ENCODE results near the gene MDFIC2.
"Not testable (repeated sequence)": the region's sequence is repeated elsewhere in the genome, so short reads cannot be mapped to it uniquely, and the experiment has no call there.

Gene MDFIC2

GRCh38 chr3:70218471-70218870, 94.0 kb downstream of the MDFIC2 start:
- no peaks in the 10 kb centered on the region for H3K36me3 ChIP-seq (ENCODE audit: insufficient read depth, low read length)
- no peak for TF ChIP-seq EZH2 (IDR thresholded peaks at IDR 0.05; ENCODE audit: borderline replicate concordance, low read length)
- TF ChIP-seq CTCF (IDR thresholded peaks at IDR 0.05; ENCODE audit: low read length), result no peak
- no peaks in the 10 kb centered on the region for H3K4me1 ChIP-seq (ENCODE audit: insufficient read depth, low read length, severe bottlenecking)
- H3K27me3 ChIP-seq (ENCODE audit: insufficient read depth, low read length), result no peaks in the 10 kb centered on the region
- H3K9ac ChIP-seq (ENCODE audit: low read length), result no peak overlapping the region
- no peak overlapping the region for H3K27ac ChIP-seq (ENCODE audit: low read depth, low read length, poor library complexity, severe bottlenecking)
- no peak overlapping the region for H3K4me2 ChIP-seq (ENCODE audit: low read length)
- no peak overlapping the region for H3K4me3 ChIP-seq (ENCODE audit: low read depth, low read length, poor library complexity, severe bottlenecking)
- no peaks in the 10 kb centered on the region for H3F3A ChIP-seq (ENCODE audit: insufficient read depth, low read length)
- H3K9me2 ChIP-seq (ENCODE audit: low read depth, low read length), result no peaks in the 10 kb centered on the region
- H2AFZ ChIP-seq (ENCODE audit: low read length), result no peak overlapping the region
- H4K20me1 ChIP-seq (ENCODE audit: insufficient read depth, low read length), result no peaks in the 10 kb centered on the region
- H3K79me2 ChIP-seq (ENCODE audit: insufficient read depth, low read length), result no peaks in the 10 kb centered on the region
- H3K9me3 ChIP-seq (ENCODE audit: low read length), result no peaks in the 10 kb centered on the region

- H3K36me3 ChIP-seq (ENCODE audit: insufficient read depth, low read length); H3K9me3 ChIP-seq (ENCODE audit: low read length); H3K9ac ChIP-seq (ENCODE audit: low read length); H2AFZ ChIP-seq (ENCODE audit: low read length); H3K27me3 ChIP-seq (ENCODE audit: insufficient read depth, low read length); H3K79me2 ChIP-seq (ENCODE audit: insufficient read depth, low read length); H3K4me3 ChIP-seq (ENCODE audit: low read depth, low read length, poor library complexity, severe bottlenecking); H4K20me1 ChIP-seq (ENCODE audit: insufficient read depth, low read length); H3K4me2 ChIP-seq (ENCODE audit: low read length); H3K4me1 ChIP-seq (ENCODE audit: insufficient read depth, low read length, severe bottlenecking); H3K9me2 ChIP-seq (ENCODE audit: low read depth, low read length); H3F3A ChIP-seq (ENCODE audit: insufficient read depth, low read length); H3K27ac ChIP-seq (ENCODE audit: low read depth, low read length, poor library complexity, severe bottlenecking): not testable (repeated sequence)
These were observed 101.2 kb downstream of the MDFIC2 start for GRCh38 chr3:70211274-70211673.

GRCh38 chr3:70201975-70202374, 110.5 kb downstream of the MDFIC2 start:
- Histone ChIP-seq H3K4me2 (ENCODE audit: low read length) (no peak overlapping the region), H3K4me3 (ENCODE audit: low read depth, low read length, poor library complexity, severe bottlenecking) (no peak overlapping the region), H3K36me3 (ENCODE audit: insufficient read depth, low read length) (no peaks in the 10 kb centered on the region), H3K27ac (ENCODE audit: low read depth, low read length, poor library complexity, severe bottlenecking) (no peak overlapping the region), H3F3A (ENCODE audit: insufficient read depth, low read length) (no peaks in the 10 kb centered on the region), H3K9me2 (ENCODE audit: low read depth, low read length) (no peaks in the 10 kb centered on the region), H3K9ac (ENCODE audit: low read length) (no peak overlapping the region), H4K20me1 (ENCODE audit: insufficient read depth, low read length) (no peaks in the 10 kb centered on the region), H3K79me2 (ENCODE audit: insufficient read depth, low read length) (no peaks in the 10 kb centered on the region), H3K9me3 (ENCODE audit: low read length) (no peaks in the 10 kb centered on the region), H3K4me1 (ENCODE audit: insufficient read depth, low read length, severe bottlenecking) (no peaks in the 10 kb centered on the region), H2AFZ (ENCODE audit: low read length) (no peak overlapping the region), H3K27me3 (ENCODE audit: insufficient read depth, low read length) (no peaks in the 10 kb centered on the region)
- TF ChIP-seq CTCF (IDR thresholded peaks at IDR 0.05; ENCODE audit: low read length) (no peak), EZH2 (IDR thresholded peaks at IDR 0.05; ENCODE audit: borderline replicate concordance, low read length) (no peak)

- Histone ChIP-seq H3K36me3 (ENCODE audit: insufficient read depth, low read length) (no peaks in the 10 kb centered on the region), H3K27ac (ENCODE audit: low read depth, low read length, poor library complexity, severe bottlenecking) (no peak overlapping the region), H3K27me3 (ENCODE audit: insufficient read depth, low read length) (no peaks in the 10 kb centered on the region), H3K4me2 (ENCODE audit: low read length) (no peak overlapping the region), H3K79me2 (ENCODE audit: insufficient read depth, low read length) (no peaks in the 10 kb centered on the region), H3K4me3 (ENCODE audit: low read depth, low read length, poor library complexity, severe bottlenecking) (no peak overlapping the region), H4K20me1 (ENCODE audit: insufficient read depth, low read length) (no peaks in the 10 kb centered on the region), H2AFZ (ENCODE audit: low read length) (no peak overlapping the region), H3K9ac (ENCODE audit: low read length) (no peak overlapping the region), H3K9me3 (ENCODE audit: low read length) (no peaks in the 10 kb centered on the region), H3K9me2 (ENCODE audit: low read depth, low read length) (no peaks in the 10 kb centered on the region), H3K4me1 (ENCODE audit: insufficient read depth, low read length, severe bottlenecking) (no peaks in the 10 kb centered on the region), H3F3A (ENCODE audit: insufficient read depth, low read length) (no peaks in the 10 kb centered on the region)
- TF ChIP-seq EZH2 (IDR thresholded peaks at IDR 0.05; ENCODE audit: borderline replicate concordance, low read length) (no peak), CTCF (IDR thresholded peaks at IDR 0.05; ENCODE audit: low read length) (no peak)
These were observed 122.5 kb downstream of the MDFIC2 start for GRCh38 chr3:70189884-70190473.
